Measurements from ENCODE around the gene NKD1. TPM values are rescaled to one million over a fixed set of nuclear protein-coding genes. Genes with fewer than 3 reads are reported as not detected.

Gene NKD1
- total and polyA plus RNA-seq, 9 donors = 2.5 to 72.1 (median 12.7) TPM

DNA sequence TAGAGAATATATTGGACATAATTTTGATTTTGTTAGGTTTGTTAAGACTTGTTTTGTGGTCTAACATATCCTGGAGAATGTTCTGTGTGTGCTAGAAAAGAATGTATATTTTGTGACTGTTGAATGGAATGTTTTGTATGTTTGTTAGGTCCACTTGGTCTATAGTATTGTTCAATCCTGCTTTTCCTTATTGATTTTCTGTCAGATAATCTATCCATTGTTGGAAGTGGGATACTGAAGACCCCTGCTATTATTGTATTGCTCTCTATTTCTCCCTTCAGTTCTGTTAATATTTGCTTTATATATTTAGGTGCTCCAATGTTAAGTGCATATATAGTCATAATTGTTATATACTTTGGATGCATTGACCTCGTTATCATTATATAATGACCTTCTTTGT, 33.0 kb upstream of the NKD1 start:
- Histone ChIP-seq H3K4me3 (no peak overlapping the region), H3K27me3 (no peaks in the 10 kb centered on the region), H3K36me3 (no peaks in the 10 kb centered on the region), H3K9me3 (no peaks in the 10 kb centered on the region), H3K27ac (no peak overlapping the region), H3K4me1 (ENCODE audit: insufficient read depth) (no peaks in the 10 kb centered on the region)
- intact Hi-C loops (cut with DNase I) = no loop called here
- no peak for DNase-seq
- TF ChIP-seq, protein P1, sequence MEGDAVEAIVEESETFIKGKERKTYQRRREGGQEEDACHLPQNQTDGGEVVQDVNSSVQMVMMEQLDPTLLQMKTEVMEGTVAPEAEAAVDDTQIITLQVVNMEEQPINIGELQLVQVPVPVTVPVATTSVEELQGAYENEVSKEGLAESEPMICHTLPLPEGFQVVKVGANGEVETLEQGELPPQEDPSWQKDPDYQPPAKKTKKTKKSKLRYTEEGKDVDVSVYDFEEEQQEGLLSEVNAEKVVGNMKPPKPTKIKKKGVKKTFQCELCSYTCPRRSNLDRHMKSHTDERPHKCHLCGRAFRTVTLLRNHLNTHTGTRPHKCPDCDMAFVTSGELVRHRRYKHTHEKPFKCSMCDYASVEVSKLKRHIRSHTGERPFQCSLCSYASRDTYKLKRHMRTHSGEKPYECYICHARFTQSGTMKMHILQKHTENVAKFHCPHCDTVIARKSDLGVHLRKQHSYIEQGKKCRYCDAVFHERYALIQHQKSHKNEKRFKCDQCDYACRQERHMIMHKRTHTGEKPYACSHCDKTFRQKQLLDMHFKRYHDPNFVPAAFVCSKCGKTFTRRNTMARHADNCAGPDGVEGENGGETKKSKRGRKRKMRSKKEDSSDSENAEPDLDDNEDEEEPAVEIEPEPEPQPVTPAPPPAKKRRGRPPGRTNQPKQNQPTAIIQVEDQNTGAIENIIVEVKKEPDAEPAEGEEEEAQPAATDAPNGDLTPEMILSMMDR (IDR thresholded peaks at IDR 0.05) = no peak
- TF ChIP-seq POLR2A (IDR thresholded peaks at IDR 0.05) (no peak), EP300 (IDR thresholded peaks at IDR 0.05) (no peak)
- WGBS, 3 donors = 92 to 94% (median 93%) methylated on average over 1 of the region's 1 CpG

DNA sequence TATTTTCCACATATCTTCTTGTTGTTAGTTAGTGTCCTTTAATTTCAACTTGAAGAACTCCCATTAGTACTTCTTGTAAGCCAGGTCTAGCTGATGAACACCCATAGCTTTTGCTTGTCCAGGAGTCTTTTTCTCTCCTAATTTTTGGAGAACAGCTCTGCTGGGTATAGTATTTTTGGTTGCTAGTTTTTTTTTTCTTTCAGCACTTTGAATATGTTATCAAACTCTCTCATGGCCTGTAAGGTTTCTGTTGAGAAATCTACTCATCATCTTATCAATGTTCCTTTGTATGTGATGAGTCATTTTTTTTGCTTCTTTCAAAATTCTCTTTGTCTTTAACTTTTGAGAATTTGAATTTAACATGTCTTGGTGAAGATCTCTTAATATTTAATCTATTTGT, 31.8 kb upstream of the NKD1 start:
- no peak overlapping the region for H3K27ac ChIP-seq
- no peaks in the 10 kb centered on the region for H3K27me3 ChIP-seq
- TF ChIP-seq EP300 (IDR thresholded peaks at IDR 0.05) (no peak), POLR2A (IDR thresholded peaks at IDR 0.05) (no peak)
- TF ChIP-seq, protein P1 (IDR thresholded peaks at IDR 0.05) = no peak
- intact Hi-C loops (cut with DNase I) = no loop called here
- no peaks in the 10 kb centered on the region for H3K36me3 ChIP-seq
- no peaks in the 10 kb centered on the region for H3K4me1 ChIP-seq (ENCODE audit: insufficient read depth)
- H3K4me3 ChIP-seq = no peak overlapping the region
- DNase-seq = no peak
- H3K9me3 ChIP-seq = no peaks in the 10 kb centered on the region

DNA sequence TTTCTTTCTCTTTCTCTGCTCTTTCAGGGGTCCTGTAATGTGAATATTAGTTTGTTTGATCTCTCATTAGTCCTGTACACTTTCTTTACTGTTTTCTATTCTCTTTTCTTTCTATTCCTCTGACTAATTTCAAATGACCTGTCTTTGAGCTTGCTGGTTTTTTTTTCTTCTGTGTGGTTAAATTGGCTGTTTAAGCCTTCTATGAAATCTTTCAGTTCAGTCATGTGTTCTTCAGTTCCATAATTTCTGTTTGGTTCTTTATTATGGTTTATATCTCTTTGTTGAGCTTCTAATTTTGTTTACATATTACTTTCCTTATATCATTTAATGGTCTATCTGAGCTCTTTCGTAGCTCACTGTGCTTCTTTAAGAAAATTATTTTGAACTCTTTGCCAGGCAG, 31.3 kb upstream of the NKD1 start:
- TF ChIP-seq, protein P1 (IDR thresholded peaks at IDR 0.05) = no peak
- TF ChIP-seq EP300 (IDR thresholded peaks at IDR 0.05) = no peak
- TF ChIP-seq POLR2A (IDR thresholded peaks at IDR 0.05) = no peak
- Histone ChIP-seq H3K36me3 (no peaks in the 10 kb centered on the region), H3K9me3 (no peaks in the 10 kb centered on the region), H3K4me1 (ENCODE audit: insufficient read depth) (no peaks in the 10 kb centered on the region), H3K4me3 (no peak overlapping the region), H3K27me3 (no peaks in the 10 kb centered on the region), H3K27ac (no peak overlapping the region)
- DNase-seq = no peak
- WGBS, 3 donors = 85 to 94% (median 93%) methylated on average over 1 of the region's 1 CpG
- intact Hi-C loops (cut with DNase I) = no loop called here

DNA sequence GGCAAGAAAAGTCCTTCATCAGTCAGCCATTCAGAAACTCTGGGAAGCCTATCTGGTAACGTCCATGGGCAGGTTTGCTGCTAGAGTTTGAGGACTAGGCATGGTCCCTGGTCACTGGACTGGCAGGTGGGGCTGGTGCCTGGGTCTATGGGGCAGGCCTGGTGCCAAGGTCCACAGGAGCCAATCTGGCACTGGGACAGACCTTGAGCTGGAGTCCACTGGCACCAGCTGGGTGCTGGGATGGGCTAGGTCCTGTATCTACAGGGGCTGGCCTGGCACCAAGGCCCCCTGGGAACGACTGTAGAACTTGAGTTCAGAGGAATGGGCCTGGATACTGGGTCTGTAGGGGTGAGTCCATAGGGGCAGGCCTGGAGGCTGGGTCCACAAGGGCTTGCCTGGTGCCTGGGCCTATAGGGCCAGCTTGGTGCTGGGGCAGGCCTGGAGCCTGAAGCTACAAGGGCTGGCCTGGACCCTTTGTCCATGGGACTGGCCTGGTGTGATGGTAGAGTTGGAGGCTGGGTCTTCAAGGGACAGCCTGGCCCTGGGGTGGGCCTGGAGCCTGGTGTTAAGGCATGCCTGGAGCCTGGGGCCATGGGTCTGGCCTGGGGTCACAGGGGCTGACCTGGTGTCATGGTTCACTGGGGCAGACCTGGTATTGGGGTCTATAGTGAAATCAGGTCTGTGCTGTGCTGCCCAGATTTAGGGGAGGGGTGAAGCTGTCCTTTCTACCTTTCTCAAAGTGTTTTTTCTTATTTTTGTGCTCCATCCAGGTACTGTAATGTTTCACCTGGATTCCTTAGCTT, 30.5 kb upstream of the NKD1 start:
- Histone ChIP-seq H3K9me3 (no peaks in the 10 kb centered on the region), H3K4me1 (ENCODE audit: insufficient read depth) (no peaks in the 10 kb centered on the region), H3K27me3 (no peaks in the 10 kb centered on the region), H3K36me3 (no peaks in the 10 kb centered on the region), H3K4me3 (no peak overlapping the region), H3K27ac (no peak overlapping the region)
- DNase-seq = no peak
- WGBS, 3 donors = 61 to 76% (median 75%) methylated on average over 2 of the region's 2 CpGs
- TF ChIP-seq POLR2A (IDR thresholded peaks at IDR 0.05) (no peak), EP300 (IDR thresholded peaks at IDR 0.05) (no peak)
- TF ChIP-seq, protein P1 (IDR thresholded peaks at IDR 0.05) = no peak
- intact Hi-C loops (cut with DNase I) = no loop called here
